ENCODE results near the gene PODXL2.

Gene PODXL2

GRCh38 chr3:127667119-127667681 lies 38.2 kb downstream of the PODXL2 start:
- Histone ChIP-seq H3K9me3 (no peaks in the 10 kb centered on the region), H3K27me3 (no peaks in the 10 kb centered on the region), H3K27ac (no peak overlapping the region), H3K4me1 (peaks cover 0 to 21% (median 9%) of the 10 kb centered on the region in 4 donors), H3K4me3 (no peak overlapping the region), H3K36me3 (no peaks in the 10 kb centered on the region)
- intact Hi-C loops (cut with DNase I; ENCODE audit: low total_unique reads): no loop called here
- DNase-seq: no peak
- TF ChIP-seq, protein P1, sequence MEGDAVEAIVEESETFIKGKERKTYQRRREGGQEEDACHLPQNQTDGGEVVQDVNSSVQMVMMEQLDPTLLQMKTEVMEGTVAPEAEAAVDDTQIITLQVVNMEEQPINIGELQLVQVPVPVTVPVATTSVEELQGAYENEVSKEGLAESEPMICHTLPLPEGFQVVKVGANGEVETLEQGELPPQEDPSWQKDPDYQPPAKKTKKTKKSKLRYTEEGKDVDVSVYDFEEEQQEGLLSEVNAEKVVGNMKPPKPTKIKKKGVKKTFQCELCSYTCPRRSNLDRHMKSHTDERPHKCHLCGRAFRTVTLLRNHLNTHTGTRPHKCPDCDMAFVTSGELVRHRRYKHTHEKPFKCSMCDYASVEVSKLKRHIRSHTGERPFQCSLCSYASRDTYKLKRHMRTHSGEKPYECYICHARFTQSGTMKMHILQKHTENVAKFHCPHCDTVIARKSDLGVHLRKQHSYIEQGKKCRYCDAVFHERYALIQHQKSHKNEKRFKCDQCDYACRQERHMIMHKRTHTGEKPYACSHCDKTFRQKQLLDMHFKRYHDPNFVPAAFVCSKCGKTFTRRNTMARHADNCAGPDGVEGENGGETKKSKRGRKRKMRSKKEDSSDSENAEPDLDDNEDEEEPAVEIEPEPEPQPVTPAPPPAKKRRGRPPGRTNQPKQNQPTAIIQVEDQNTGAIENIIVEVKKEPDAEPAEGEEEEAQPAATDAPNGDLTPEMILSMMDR (IDR thresholded peaks at IDR 0.05): no peak

- H3K9me3 ChIP-seq: no peaks in the 10 kb centered on the region
- peaks cover 9 to 15% (median 14%) of the 10 kb centered on the region in 4 donors for H3K4me1 ChIP-seq
- TF ChIP-seq, protein P1 (IDR thresholded peaks at IDR 0.05): no peak
- H3K36me3 ChIP-seq: no peaks in the 10 kb centered on the region
- no peak overlapping the region for H3K4me3 ChIP-seq
- H3K27ac ChIP-seq: no peak overlapping the region
- intact Hi-C loops (cut with DNase I; ENCODE audit: low total_unique reads): no loop called here
- no peaks in the 10 kb centered on the region for H3K27me3 ChIP-seq
- peak in 1 of 2 donors; percentile 17 for DNase-seq
These were observed 39.9 kb downstream of the PODXL2 start for GRCh38 chr3:127668906-127669305.

GRCh38 chr3:127669541-127670228 lies 40.7 kb downstream of the PODXL2 start:
- intact Hi-C loops (cut with DNase I; ENCODE audit: low total_unique reads): loop anchor here (5.0 kb wide), 1 partner anchor 77 kb away; the partner anchor contains the start of gene TPRA1

DNA sequence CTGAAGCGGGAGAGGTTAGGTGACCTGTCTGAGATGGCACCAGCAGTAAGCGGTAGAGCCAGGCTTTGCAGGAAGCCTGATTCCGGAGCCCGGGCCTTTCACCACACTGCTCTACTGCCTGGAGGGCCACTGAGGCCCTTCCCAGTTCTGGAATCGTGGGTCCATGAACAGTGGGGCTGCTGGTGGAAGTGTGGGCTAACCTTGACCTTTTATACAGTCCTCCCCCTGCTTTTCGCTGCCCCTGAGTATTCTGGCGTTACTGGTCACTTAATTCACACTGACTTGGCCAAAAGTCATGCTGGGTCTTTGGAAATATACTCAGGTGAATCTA lies 41.2 kb downstream of the PODXL2 start:
- H3K4me3 ChIP-seq: no peak overlapping the region
- intact Hi-C loops (cut with DNase I; ENCODE audit: low total_unique reads): loop anchor here (5.0 kb wide), 1 partner anchor 78 kb away; the partner anchor contains the start of gene TPRA1
- peak in 1 of 2 donors; percentile 15 for DNase-seq
- H3K36me3 ChIP-seq: peaks cover 0 to 8% (median 0%) of the 10 kb centered on the region in 3 donors
- H3K9me3 ChIP-seq: no peaks in the 10 kb centered on the region
- no peaks in the 10 kb centered on the region for H3K27me3 ChIP-seq
- no peak overlapping the region for H3K27ac ChIP-seq
- TF ChIP-seq, protein P1 (IDR thresholded peaks at IDR 0.05): no peak
- H3K4me1 ChIP-seq: peaks cover 12 to 27% (median 25%) of the 10 kb centered on the region in 4 donors

More at GRCh38 chr3:127669541-127670228, 40.7 kb downstream of the PODXL2 start:
- Histone ChIP-seq H3K4me1 (peaks cover 12 to 22% (median 22%) of the 10 kb centered on the region in 4 donors), H3K27me3 (no peaks in the 10 kb centered on the region), H3K27ac (no peak overlapping the region), H3K36me3 (peaks cover 0 to 5% (median 0%) of the 10 kb centered on the region in 3 donors), H3K4me3 (no peak overlapping the region), H3K9me3 (no peaks in the 10 kb centered on the region)
- TF ChIP-seq, protein P1 (IDR thresholded peaks at IDR 0.05): no peak
- DNase-seq: peak; percentile 12 to 62

GRCh38 chr3:127670761-127671522 lies 42.0 kb downstream of the PODXL2 start:
- TF ChIP-seq, protein P1 (IDR thresholded peaks at IDR 0.05): no peak
- intact Hi-C loops (cut with DNase I; ENCODE audit: low total_unique reads): loop anchor here (5.0 kb wide), 1 partner anchor 79 kb away; the partner anchor contains the start of gene TPRA1
- peak overlapping the region in 1 of 2 donors; percentile 97 for H3K27ac ChIP-seq
- no peaks in the 10 kb centered on the region for H3K9me3 ChIP-seq
- H3K36me3 ChIP-seq: peaks cover under 1 to 13% (median 3%) of the 10 kb centered on the region in 3 donors
- peaks cover 12 to 34% (median 32%) of the 10 kb centered on the region in 4 donors for H3K4me1 ChIP-seq
- H3K4me3 ChIP-seq: peak overlapping the region in 1 of 2 donors; percentile 96
- no peaks in the 10 kb centered on the region for H3K27me3 ChIP-seq
- DNase-seq: peak; percentile 22 to 63
